AG09309 (cell line): ENCODE results near the gene C14orf180.

ENCODE experiments used
- DNase-seq: peaks from one replicate; pipeline ENCODE4 v3.0.0-alpha.2; 2010; ENCODE audit warnings: low read depth
- H3K4me3 ChIP-seq: 2 replicates; pipeline ENCODE4 v1.5.1; 2011; ENCODE audit warnings: mild to moderate bottlenecking, low read depth, low read length, moderate library complexity; ENCODE audit not compliant: control insufficient read depth
- TF ChIP-seq, protein P1 (sequence below): IDR thresholded peaks from 2 replicates; pipeline ENCODE4 v1.5.1; 2011; ENCODE audit warnings: mild to moderate bottlenecking, low read depth, low read length, inconsistent platforms; ENCODE audit not compliant: insufficient read depth, control insufficient read depth; ENCODE audit errors: missing control alignments

C14orf180 gene

DNA sequence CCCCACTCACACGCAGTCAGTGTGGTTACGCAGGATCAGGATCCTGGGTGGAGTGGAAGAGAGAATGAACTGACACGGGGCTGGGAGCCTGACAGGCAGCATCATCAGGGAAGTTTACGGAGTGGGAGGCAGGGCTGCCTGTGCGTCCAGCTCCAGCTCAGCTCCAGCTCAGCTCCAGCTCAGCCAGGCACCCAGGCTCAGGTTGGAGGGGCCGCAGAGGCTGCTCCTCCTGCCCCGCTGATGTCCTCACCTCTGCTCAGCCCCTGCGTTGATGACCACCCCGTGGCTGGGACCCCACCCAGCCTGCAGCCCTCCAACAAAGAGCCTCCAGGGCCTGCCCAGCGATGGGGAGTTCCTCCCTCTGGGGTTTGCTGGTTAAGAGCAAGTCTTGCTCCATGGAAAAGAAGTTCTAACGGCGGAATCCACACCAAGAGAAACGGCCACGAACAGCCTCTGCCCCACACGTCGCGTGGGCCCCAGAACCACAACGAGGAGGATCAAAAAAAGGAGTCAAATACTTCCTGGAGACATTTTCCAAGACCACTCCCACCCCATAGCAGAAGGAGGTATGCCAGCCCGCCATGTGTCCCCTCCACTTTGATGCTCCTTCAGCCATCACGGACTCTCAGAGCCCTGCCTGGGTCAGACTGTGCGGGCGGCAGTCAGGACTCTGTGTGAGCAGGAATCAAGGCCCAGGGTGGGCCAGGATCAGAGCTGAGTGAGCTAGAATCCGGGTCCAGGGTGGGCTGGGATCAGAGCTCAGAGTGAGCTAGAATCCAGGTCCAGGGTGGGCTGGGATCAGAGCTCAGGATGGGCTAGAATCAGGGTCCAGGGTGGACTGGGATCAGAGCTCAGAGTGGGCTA lies 17.7 kb upstream of the C14orf180 start:
- H3K4me3 ChIP-seq, result no peak overlapping the region
- TF ChIP-seq, protein P1, sequence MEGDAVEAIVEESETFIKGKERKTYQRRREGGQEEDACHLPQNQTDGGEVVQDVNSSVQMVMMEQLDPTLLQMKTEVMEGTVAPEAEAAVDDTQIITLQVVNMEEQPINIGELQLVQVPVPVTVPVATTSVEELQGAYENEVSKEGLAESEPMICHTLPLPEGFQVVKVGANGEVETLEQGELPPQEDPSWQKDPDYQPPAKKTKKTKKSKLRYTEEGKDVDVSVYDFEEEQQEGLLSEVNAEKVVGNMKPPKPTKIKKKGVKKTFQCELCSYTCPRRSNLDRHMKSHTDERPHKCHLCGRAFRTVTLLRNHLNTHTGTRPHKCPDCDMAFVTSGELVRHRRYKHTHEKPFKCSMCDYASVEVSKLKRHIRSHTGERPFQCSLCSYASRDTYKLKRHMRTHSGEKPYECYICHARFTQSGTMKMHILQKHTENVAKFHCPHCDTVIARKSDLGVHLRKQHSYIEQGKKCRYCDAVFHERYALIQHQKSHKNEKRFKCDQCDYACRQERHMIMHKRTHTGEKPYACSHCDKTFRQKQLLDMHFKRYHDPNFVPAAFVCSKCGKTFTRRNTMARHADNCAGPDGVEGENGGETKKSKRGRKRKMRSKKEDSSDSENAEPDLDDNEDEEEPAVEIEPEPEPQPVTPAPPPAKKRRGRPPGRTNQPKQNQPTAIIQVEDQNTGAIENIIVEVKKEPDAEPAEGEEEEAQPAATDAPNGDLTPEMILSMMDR, result no peak
- no peak for DNase-seq

DNA sequence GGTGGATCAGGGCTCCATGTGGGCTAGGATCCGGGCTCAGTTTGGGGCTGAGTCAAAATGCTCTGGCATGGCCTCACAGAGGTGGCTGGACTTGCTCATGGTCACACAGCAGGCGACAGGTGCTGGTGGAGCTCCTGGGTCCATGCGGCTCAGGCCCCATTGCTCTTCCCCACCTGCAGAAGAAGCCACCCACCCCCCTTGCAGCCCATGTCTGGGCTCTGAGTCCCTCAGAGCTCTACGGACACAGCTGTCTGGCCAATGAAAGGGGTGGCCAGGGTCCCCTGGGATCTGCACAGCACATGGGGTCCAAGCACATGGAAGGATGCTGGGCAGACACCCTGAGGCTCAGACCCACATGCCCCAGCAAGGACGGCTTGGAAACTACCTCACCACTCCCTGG lies 17.0 kb upstream of the C14orf180 start:
- TF ChIP-seq, protein P1, result no peak
- no peak for DNase-seq
- no peak overlapping the region for H3K4me3 ChIP-seq

DNA sequence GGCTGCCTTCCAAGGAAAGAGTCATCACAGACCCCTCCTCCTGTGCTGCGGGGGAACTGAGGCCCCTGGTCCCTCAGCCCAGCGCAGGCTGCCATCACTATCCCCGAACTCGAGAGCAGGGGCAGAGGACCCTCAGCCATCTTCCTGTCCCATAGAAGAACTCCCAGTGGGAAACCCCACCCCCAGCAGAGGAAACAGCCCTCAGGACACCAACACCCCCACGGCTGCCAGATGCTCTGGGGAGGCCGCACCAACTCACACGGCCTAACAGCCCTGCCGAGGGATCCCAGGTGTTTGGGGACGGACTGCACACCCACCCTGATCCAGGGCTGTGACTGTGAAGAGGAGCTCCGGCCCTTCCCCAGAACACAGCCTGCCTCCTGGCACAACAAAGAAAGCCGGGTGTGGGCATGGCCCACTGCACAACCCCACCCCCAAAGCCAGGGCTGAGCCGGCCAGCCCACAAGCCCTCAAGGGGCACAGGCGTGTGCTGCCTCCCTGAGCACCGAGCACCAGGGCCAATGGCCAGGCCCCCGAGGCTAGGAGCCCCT lies 16.3 kb upstream of the C14orf180 start:
- DNase-seq, result no peak
- H3K4me3 ChIP-seq, result no peak overlapping the region
- TF ChIP-seq, protein P1, result no peak

DNA sequence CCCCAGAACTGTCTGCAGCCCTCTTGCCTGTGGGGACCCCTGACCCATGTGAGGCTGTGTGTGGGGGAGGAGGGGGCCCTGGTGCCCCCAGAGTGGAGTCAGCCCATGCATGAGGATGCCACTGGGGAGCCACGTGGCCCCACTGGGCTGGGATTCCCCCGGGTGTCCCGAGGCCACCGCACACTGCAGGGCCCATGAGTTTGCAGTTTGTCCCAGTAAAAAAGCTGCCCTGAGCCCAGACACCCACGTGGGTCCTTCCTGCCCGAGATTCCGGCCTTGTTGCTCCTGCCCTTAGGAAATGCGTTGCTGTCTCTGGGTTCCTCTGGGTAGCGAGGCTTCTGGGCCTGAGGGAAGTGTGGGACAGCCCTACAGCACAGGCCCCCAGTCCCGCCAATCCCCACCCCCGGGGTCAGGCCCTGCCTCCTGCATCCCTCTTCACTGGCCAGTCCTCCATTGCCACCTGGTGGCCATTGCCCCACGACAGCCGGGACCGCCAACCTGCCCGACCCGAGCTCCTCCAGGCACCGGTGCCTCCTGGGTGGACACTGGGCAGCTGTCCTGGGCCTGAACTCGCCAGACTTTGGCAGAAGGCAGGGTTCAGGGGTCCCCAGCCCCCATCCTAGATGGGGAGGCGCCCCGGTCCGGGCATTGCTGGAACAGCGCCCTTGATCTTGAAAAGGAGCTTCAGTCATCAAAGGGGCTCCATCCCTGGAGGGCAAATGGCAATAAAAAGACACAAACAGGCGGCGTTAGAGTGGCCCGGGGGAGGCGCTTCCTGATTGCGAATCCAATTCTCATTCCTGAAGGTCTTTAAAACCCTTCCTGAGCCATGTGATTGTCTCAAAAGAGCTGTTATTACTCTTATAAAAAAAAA lies 15.6 kb upstream of the C14orf180 start:
- no peak overlapping the region for H3K4me3 ChIP-seq
- TF ChIP-seq, protein P1, result peak; percentile 85
- no peak for DNase-seq

DNA sequence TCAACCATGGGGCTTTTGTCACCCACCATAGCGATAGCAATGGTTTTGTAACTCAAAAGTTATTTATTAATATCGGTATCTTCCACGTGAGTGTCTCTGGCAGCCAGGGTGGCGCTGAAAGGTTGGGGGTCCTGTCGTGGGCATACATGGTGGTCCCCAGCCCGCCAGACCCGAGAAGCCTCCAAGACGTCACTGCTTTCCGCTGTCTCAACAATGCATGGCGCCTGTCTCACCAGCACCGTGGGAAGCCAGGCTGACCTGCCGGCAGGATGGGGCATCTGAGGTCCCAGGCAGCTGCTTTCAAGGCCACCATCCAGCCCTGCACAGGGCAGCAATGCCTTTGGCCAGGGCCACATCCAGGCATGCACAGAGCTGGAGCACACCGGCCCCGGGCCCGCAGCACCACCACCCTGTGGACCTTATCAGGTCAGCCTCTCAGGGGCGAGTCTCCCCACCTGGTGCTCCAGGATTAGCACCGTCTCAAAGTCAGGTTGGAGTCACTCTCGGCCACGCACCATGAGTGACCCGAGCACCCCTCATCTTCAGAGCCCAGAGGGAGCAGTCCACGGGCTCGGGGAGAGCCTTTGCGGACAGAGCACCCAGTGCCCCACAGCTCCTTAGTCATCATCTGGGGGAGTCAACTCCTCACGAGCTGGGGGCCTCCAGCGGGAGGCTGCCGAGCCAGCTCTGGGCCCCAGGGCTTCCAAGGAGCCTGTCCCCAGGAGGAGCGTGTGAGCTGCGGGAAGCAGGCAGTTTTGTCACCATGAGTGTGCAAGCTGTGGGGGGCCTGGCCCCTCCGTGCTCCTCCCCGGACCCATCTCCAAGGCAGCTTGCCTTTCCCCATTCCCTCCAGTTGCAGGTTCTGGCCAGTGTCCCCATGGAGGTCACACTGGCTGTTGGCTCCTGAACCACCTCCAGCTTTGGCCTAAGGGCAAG lies 14.6 kb upstream of the C14orf180 start:
- no peak for DNase-seq
- no peak overlapping the region for H3K4me3 ChIP-seq
- TF ChIP-seq, protein P1, result no peak
